GM12891 (cell line): ENCODE results near the gene CLDN11.

Source experiments
- POLR2A ChIP-seq: IDR thresholded peaks from 2 replicates; pipeline ENCODE4 v1.6.1; 2011; ENCODE audit warnings: low read depth, low read length, control low read depth
- POLR2AphosphoS5 ChIP-seq: IDR thresholded peaks from 2 replicates; pipeline ENCODE4 v1.6.1; 2011; ENCODE audit warnings: low read depth, low read length, control low read depth
- TAF1 ChIP-seq: IDR thresholded peaks from 2 replicates; pipeline ENCODE4 v1.6.1; 2011; ENCODE audit warnings: low read depth, low read length, control low read depth

- TF ChIP-seq POLR2AphosphoS5 (no peak), POLR2A (no peak), TAF1 (no peak)
These were observed 1.6 kb upstream of the CLDN11 start for GRCh38 chr3:170417090-170417489.
